BLaER1 treated with 17β-estradiol and CSF1 and Interleukin-3, amounts not matched to agents 10 nM and 100 nM (cell line): ENCODE results near the gene LRIG2.
"Not testable (repeated sequence)": the region's sequence is repeated elsewhere in the genome, so short reads cannot be mapped to it uniquely, and the experiment has no call there.

ENCODE experiments used
- H3K27ac ChIP-seq, 11 experiments: shearing (Covaris generic); formaldehyde crosslinking; 2 replicates each; pipeline ENCODE4 v1.8.1; 2022
- H3K27me3 ChIP-seq, 11 experiments: shearing (Covaris generic); formaldehyde crosslinking; 2 replicates each; pipeline ENCODE4 v1.8.1; 2022
- H3K36me3 ChIP-seq, 11 experiments: shearing (Covaris generic); formaldehyde crosslinking; 2 replicates each; pipeline ENCODE4 v1.8.1; 2022
- H3K4me1 ChIP-seq, 10 experiments: shearing (Covaris generic); formaldehyde crosslinking; 2 replicates each; pipeline ENCODE4 v1.8.1; 2022
- H3K4me2 ChIP-seq, 11 experiments: shearing (Covaris generic); formaldehyde crosslinking; 2 replicates each; pipeline ENCODE4 v1.8.1; 2022
- H3K4me3 ChIP-seq, 10 experiments: shearing (Covaris generic); formaldehyde crosslinking; 2 replicates each; pipeline ENCODE4 v1.8.1; 2022
- H3K9ac ChIP-seq, 11 experiments: shearing (Covaris generic); formaldehyde crosslinking; 2 replicates each; pipeline ENCODE4 v1.8.1; 2022
- H3K9me3 ChIP-seq, 11 experiments: shearing (Covaris generic); formaldehyde crosslinking; replicated peaks in 1 of 11; 2 replicates each; pipeline ENCODE4 v1.8.1; 2022
- H4K20me1 ChIP-seq, 11 experiments: shearing (Covaris generic); formaldehyde crosslinking; 2 replicates each; pipeline ENCODE4 v1.8.1; 2022
- Cebpa-rat ChIP-seq, 11 experiments: shearing (Covaris generic); IDR thresholded peaks; 2 replicates each; pipeline ENCODE4 v1.8.1; 2022

LRIG2 gene

DNA sequence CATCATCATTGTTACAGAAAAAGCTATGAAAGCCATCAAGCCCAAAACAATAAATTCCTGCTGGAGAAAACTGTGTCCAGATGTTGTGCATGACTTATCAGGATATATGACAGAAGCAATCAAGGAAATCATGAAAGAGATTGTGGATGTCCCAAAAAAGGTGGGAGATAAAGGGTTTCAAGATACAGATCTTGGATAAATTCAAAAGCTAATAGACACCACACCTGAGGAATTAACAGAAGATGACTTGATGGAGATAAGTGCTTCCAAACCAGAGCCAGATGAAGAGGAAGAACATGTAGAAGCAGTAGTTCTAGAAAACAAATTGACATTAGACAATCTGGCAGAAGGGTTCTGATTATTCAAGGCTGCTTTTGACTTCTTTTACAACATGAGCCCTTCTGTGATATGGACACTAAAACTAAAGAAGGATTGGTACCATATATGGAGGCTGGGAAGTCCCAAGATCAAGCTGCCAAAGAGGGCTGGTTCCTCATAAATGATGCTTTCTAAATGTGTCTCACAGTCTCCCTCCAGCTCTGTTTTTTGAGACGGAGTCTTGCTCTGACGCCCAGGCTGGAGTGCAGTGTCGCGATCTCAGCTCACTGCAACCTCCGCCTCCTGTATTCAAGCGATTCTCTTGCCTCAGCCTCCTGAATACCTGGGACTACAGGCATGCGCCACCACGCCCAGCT lies 32.1 kb upstream of the LRIG2 start:
- Histone ChIP-seq H3K9me3 (no peaks in the 10 kb centered on the region), H3K4me3 (no peak overlapping the region), H3K9ac (no peak overlapping the region), H4K20me1 (no peaks in the 10 kb centered on the region), H3K36me3 (no peaks in the 10 kb centered on the region), H3K27me3 (no peaks in the 10 kb centered on the region), H3K4me1 (peaks cover 38 to 46% (median 42%) of the 10 kb centered on the region in 10 experiments), H3K27ac (no peak overlapping the region), H3K4me2 (peak overlapping the region in 1 of 11 experiments; percentile 83; a peak in 1 of 22 replicates)
- TF ChIP-seq Cebpa-rat (IDR thresholded peaks at IDR 0.05), result no peak

DNA sequence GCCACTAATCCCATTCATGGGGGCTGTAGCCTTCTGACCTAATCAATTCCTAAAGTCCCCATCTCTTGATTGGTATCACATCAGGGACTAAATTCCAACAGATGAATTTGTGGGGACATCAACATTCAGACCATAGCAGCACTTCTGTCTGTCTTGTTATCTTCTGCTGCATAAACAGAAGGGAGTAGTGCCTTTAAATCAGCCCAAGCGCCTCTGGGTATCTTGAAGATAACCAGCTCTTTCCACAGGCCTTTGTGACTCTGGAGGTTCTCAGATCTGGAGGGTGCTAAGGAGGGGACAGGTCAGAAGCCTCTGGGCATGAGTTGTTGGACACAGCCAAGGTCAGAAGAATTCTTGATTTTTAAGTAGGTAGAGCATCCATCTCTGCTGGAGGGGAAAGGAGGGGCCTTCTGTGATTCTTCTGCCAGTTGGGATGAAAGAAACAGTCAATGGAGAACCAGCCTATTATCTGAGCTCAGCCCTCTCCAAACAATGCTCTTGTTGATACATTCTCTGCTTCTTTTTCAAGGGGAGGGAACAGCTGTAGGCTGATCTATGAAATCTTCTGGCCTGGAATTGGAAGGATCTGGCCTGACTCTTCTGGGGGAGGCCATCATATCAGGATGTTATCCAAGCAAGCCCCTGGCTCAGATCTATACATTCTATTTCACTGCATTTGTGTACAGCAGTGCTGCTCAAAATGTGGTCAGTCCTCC lies 31.3 kb upstream of the LRIG2 start:
- no peak for TF ChIP-seq Cebpa-rat (IDR thresholded peaks at IDR 0.05)
- peak overlapping the region in 6 of 11 experiments; percentile 10 to 94 (median 45); a peak in 6 of 22 replicates for H3K27ac ChIP-seq
- H3K27me3 ChIP-seq, result no peaks in the 10 kb centered on the region
- peaks cover 46 to 55% (median 50%) of the 10 kb centered on the region in 10 experiments for H3K4me1 ChIP-seq
- peak overlapping the region; percentile 49 to 94 (median 64) for H3K4me2 ChIP-seq
- no peak overlapping the region for H3K4me3 ChIP-seq
- no peaks in the 10 kb centered on the region for H3K36me3 ChIP-seq
- no peak overlapping the region; a peak in 1 of 22 replicates for H3K9ac ChIP-seq
- no peaks in the 10 kb centered on the region for H3K9me3 ChIP-seq
- no peaks in the 10 kb centered on the region for H4K20me1 ChIP-seq

DNA sequence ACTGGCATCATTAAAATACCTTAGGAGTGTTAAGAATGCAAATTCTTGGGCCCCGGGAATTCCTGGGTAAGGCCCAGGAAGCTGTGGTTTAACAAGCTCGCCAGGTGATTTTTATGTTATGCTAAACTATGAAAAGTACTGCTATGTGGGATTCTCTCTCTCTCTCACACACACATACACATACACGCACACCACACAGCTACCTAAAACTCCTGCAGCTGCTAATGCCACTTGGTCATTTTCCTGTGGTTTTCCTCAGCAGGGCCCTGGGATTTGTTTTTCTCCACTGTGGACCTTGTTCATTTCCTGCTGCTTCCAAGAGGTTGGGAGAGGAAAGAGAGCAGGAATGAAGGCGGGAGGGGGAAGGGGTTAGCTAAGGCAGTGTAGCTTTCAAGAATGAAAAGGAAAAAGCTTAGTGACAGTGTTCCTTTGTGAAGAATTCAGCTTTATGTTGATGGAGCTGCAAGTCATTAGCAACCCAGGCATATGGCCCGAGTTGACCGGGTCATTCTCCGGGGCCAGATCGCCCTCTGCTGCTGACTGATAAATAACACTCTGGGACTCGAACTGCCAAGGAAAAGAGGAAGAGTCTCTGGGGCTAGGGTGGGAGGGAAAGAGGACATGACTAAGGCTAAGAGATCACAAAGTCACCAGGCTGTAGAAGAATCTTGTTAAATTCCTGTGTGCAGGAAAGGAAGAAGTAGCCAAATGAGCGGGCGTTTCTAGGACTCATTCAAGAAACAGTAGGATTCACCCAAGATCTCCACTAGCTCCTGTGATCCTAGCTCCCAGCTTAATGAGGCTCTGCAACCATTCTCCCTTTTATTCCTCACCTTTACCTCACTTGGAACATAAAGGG lies 30.5 kb upstream of the LRIG2 start:
- H3K4me1 ChIP-seq, result peaks cover 52 to 63% (median 58%) of the 10 kb centered on the region in 10 experiments
- H3K27me3 ChIP-seq, result no peaks in the 10 kb centered on the region
- no peaks in the 10 kb centered on the region for H3K36me3 ChIP-seq
- H3K27ac ChIP-seq, result peak overlapping the region in 10 of 11 experiments; percentile 25 to 94 (median 76); a peak in 19 of 22 replicates
- H3K9me3 ChIP-seq, result no peaks in the 10 kb centered on the region
- H3K4me2 ChIP-seq, result peak overlapping the region; percentile 49 to 94 (median 83)
- peak overlapping the region in 2 of 10 experiments; percentile 40 to 43; a peak in 2 of 20 replicates for H3K4me3 ChIP-seq
- peak overlapping the region in 10 of 11 experiments; percentile 29 to 64 (median 56); a peak in 15 of 22 replicates for H3K9ac ChIP-seq
- no peaks in the 10 kb centered on the region for H4K20me1 ChIP-seq
- no peak for TF ChIP-seq Cebpa-rat (IDR thresholded peaks at IDR 0.05)

DNA sequence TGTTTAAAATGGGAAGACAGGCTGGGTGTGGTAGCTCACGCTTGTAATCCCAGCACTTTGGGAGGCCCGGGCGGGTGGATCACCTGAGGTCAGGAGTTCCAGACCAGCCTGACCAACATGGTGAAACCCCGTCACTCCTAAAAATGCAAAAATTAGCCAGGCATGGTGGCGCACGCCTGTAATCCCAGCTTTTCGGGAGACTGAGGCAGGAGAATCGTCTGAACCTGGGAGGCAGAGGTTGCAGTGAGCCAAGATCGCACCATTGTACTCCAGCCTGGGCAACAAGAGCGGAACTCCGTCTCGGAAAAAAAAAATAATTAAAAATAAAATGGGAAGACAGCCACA lies 29.9 kb upstream of the LRIG2 start:
- Histone ChIP-seq H3K27ac (peak overlapping the region; percentile 25 to 94 (median 74); a peak in 19 of 22 replicates), H3K4me1 (peaks cover 58 to 67% (median 63%) of the 10 kb centered on the region in 10 experiments), H3K9ac (peak overlapping the region in 10 of 11 experiments; percentile 29 to 64 (median 56); a peak in 15 of 22 replicates), H3K4me2 (peak overlapping the region; percentile 49 to 94 (median 83)), H3K4me3 (peak overlapping the region in 2 of 10 experiments; percentile 40 to 43; a peak in 2 of 20 replicates)
- H3K9me3 ChIP-seq, H3K27me3 ChIP-seq, H4K20me1 ChIP-seq, H3K36me3 ChIP-seq: not testable (repeated sequence)

DNA sequence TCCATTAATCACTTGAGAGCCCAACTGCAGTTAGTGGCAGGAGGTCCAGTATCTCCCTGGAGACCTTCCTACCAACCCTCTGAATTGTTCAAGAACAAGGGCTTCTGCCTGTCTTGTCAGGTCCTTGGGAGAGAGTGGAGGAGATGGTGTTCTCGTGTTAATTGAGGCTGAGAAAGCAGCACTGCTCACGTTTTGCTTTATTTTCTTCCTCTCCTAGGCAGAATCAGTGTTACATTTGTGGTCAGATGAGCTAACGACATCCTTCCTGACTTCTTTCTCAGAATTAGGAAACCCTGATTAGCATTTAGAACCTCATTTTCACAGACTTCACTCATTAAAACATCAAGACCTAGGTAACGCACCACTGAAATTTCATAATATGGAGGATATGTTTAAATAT lies 26.4 kb upstream of the LRIG2 start:
- H3K9me3 ChIP-seq, result no peaks in the 10 kb centered on the region
- no peaks in the 10 kb centered on the region for H4K20me1 ChIP-seq
- H3K36me3 ChIP-seq, result no peaks in the 10 kb centered on the region
- no peaks in the 10 kb centered on the region for H3K27me3 ChIP-seq
- peak overlapping the region in 4 of 10 experiments; percentile 3 to 38 (median 19); a peak in 5 of 20 replicates for H3K4me3 ChIP-seq
- TF ChIP-seq Cebpa-rat (IDR thresholded peaks at IDR 0.05), result peak in 2 of 11 experiments; percentile 40 to 41; a peak in 2 of 22 replicates
- peak overlapping the region in 9 of 11 experiments; percentile 34 to 76 (median 69); a peak in 18 of 22 replicates for H3K9ac ChIP-seq
- peaks cover 58 to 75% (median 66%) of the 10 kb centered on the region in 10 experiments for H3K4me1 ChIP-seq
- H3K4me2 ChIP-seq, result peak overlapping the region; percentile 70 to 94 (median 84)
- peak overlapping the region; percentile 30 to 94 (median 87); a peak in 21 of 22 replicates for H3K27ac ChIP-seq

DNA sequence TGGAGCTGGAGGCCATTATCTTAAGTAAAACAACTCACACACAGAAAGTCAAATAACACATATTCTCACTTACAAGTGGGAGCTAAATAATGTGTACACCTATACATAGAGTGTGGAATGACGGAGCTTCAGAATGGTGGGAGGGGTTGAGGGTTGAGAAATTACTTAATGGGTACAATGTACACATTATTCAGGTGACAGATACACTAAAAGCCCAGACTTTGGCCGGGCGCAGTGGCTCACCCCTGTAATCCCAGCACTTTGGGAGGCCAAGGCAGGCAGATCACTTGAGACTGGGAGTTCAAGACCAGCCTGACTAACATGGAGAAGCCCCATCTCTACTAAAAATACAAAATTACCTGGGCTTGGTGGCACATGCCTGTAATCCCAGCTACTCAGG lies 24.9 kb upstream of the LRIG2 start:
- Histone ChIP-seq H3K9me3 (no peaks in the 10 kb centered on the region), H4K20me1 (no peaks in the 10 kb centered on the region), H3K4me2 (peak overlapping the region in 4 of 11 experiments; percentile 79 to 94 (median 87); a peak in 8 of 22 replicates), H3K27ac (peak overlapping the region in 8 of 11 experiments; percentile 86 to 94 (median 88); a peak in 16 of 22 replicates), H3K4me3 (no peak overlapping the region), H3K9ac (no peak overlapping the region), H3K4me1 (peaks cover 45 to 61% (median 52%) of the 10 kb centered on the region in 10 experiments), H3K27me3 (no peaks in the 10 kb centered on the region), H3K36me3 (no peaks in the 10 kb centered on the region)
- TF ChIP-seq Cebpa-rat (IDR thresholded peaks at IDR 0.05), result no peak

DNA sequence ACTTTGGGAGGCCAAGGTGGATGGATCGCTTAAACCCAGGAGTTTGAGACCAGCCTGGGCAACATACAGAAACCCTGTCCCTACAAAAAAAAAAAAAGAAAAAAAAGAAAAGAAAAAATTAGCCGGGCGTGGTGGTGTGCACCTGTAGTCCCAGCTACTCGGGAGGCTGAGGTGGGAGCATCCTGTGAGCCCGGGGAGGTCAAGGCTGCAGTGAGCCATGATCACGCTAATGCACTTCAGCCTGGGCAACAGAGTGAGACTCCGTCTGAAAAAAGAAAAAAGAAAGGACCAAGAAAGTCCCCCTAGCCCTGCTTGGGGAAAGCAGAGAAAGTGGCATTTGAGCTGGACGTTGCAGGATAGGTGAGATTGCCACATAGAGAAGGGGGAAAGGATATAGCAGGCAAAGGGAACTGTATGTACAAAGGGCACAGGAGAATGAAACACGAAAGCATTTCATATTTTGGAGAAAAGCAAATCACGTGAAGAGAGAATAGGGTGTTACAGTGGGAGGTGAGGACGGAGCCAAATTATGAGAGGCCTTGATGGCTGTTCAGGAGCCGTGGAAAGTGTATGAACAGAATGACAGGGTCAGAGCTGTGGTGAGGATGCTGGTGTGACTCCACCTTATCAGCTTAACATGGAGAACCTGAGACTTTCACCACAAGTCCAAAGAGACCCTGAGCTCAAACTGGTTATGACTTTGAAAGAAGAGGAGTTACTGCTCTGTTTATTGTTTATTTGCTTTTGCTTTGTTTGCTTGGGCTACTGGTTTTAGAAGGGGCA lies 19.5 kb upstream of the LRIG2 start:
- H3K4me1 ChIP-seq, result peaks cover 13 to 34% (median 28%) of the 10 kb centered on the region in 10 experiments
- peak overlapping the region in 3 of 11 experiments; percentile 1 to 21 (median 17); a peak in 3 of 22 replicates for H3K4me2 ChIP-seq
- no peaks in the 10 kb centered on the region for H4K20me1 ChIP-seq
- no peak for TF ChIP-seq Cebpa-rat (IDR thresholded peaks at IDR 0.05)
- no peak overlapping the region; a peak in 2 of 22 replicates for H3K27ac ChIP-seq
- H3K4me3 ChIP-seq, result no peak overlapping the region
- no peaks in the 10 kb centered on the region for H3K9me3 ChIP-seq
- H3K27me3 ChIP-seq, result no peaks in the 10 kb centered on the region
- H3K36me3 ChIP-seq, result no peaks in the 10 kb centered on the region
- no peak overlapping the region for H3K9ac ChIP-seq

DNA sequence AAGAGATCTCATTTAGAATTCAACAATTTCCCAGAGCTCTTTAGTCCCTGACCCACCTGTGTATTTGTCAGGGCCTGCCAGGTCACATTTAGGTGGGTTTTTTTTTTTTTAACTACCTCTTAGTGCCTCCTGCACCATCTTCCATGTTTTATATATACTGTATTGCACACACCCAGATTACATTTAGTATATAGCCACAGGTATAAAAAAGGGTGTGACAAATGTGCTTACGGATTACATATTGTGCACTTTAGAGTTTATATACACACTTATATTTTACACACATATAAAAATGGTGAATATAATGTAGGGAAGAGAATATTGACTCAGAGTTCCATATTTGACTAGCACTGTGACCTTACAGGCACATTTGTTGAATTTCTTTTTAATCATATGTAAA lies 17.4 kb upstream of the LRIG2 start:
- H3K4me3 ChIP-seq, result no peak overlapping the region
- no peak for TF ChIP-seq Cebpa-rat (IDR thresholded peaks at IDR 0.05)
- H3K27ac ChIP-seq, result no peak overlapping the region
- H3K27me3 ChIP-seq, result no peaks in the 10 kb centered on the region
- no peak overlapping the region for H3K9ac ChIP-seq
- H3K4me2 ChIP-seq, result no peak overlapping the region
- no peaks in the 10 kb centered on the region for H4K20me1 ChIP-seq
- H3K9me3 ChIP-seq, result no peaks in the 10 kb centered on the region
- no peaks in the 10 kb centered on the region for H3K36me3 ChIP-seq
- H3K4me1 ChIP-seq, result peaks cover 24 to 45% (median 38%) of the 10 kb centered on the region in 10 experiments
